HG02852 (cell line): ENCODE results near the gene NUP188.

ENCODE experiments used
- ATAC-seq: cut with Tn5 transposase; IDR thresholded peaks from one replicate; pipeline ENCODE4 v1.9.1; 2021; ENCODE audit warnings: mild to moderate bottlenecking, moderate library complexity; ENCODE audit not compliant: unreplicated experiment

Gene NUP188

GRCh38 chr9:128913048-128913900 lies 34.2 kb upstream of the NUP188 start:
- no peak for ATAC-seq

GRCh38 chr9:128913995-128914772 lies 33.3 kb upstream of the NUP188 start:
- ATAC-seq = no peak

GRCh38 chr9:128916204-128916603 lies 31.3 kb upstream of the NUP188 start:
- no peak for ATAC-seq

DNA sequence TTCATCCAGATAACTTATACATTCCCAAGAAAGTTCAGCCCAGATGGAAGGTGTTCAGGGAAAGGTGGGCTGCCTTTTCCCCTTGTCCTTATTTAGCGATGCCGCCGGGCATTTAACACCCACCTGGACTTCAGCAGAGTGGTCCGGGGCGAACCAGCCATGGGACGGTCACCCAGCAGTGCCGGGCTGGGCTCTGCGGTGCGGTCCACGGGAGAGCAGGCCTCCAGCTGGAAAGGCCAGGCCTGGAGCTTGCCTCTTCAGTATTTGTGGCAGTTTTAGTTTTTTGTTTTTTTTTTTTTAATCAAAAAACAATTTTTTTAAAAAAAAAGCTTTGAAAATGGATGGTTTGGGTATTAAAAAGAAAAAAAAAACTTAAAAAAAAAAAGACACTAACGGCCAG lies 30.8 kb upstream of the NUP188 start:
- ATAC-seq = no peak

DNA sequence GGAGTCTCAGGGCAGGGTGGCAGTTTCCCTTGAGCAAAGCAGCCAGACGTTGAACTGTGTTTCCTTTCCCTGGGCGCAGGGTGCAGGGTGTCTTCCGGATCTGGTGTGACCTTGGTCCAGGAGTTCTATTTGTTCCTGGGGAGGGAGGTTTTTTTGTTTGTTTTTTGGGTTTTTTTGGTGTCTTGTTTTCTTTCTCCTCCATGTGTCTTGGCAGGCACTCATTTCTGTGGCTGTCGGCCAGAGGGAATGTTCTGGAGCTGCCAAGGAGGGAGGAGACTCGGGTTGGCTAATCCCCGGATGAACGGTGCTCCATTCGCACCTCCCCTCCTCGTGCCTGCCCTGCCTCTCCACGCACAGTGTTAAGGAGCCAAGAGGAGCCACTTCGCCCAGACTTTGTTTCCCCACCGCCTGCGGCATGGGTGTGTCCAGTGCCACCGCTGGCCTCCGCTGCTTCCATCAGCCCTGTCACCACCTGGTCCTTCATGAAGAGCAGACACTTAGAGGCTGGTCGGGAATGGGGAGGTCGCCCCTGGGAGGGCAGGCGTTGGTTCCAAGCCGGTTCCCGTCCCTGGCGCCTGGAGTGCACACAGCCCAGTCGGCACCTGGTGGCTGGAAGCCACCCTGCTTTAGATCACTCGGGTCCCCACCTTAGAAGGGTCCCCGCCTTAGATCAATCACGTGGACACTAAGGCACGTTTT lies 30.2 kb upstream of the NUP188 start:
- ATAC-seq = no peak

- no peak for ATAC-seq
Measured at GRCh38 chr9:128918921-128919320, 28.6 kb upstream of the NUP188 start.

DNA sequence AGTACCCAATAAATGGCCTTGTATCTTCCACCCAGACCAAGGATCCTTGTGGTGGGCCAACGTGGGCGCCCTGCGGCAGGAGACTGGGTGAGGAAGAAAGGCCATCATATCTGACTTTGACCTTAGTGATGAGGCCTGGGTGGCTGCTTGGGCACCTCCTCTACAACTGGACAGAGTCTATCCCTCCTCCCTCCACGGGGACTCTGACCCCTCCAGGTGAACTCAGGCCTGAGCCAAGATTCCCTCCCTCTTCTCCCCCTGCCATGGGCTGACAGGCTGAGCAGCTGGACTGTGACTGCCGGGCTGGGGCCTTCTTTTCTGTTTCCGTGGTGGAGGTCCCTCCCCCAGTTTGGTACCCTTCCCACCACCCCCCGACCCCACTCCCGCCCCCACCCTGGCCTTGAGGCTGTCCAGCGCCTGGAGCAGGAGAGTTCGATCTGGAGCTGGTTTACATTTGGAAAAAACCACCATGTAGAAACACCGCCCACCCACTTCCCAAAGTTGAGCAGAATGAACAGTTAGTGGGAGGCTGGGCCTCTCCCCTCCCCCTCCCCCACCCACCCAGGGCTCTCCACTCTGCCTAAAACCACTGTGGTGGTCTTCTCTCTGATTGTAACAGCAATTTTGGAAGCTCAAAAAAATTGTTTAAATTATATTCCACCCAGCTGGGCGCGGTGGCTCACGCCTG lies 28.0 kb upstream of the NUP188 start:
- no peak for ATAC-seq

DNA sequence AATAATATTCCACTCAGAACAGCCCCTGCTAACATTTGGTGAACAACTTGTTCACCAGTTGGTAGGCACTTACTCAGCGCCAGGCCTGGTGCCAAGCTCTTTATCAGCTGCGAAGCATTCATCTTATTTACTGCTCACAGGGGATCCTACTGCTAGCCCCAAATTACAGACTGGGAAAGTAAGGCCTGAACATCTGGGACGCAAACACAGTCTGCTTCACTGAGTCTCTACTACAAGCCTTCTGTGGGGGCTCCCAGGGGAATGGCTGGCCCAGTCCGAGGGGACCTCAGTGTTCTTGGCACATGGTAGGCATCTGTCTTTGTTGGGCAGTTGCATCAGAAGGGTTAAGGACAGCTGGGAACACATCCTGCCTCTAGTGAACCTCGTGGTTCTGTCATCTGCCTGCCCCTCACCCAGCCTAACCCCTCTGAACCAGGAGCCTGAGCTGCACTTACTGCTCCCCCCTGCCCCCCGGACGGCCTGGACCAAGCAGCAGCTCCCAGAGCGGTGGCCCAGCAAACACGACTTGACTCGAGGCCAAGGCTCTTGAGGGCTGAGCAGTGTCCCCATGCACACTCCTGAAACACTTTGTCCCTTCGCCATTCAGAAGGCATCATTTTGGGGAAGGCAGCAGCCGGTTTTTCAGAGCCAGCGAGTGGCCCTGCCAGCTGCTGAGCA lies 27.0 kb upstream of the NUP188 start, which contains the start of gene PHYHD1:
PHYHD1 (plus strand) TSS at position 602 of the 678 bp plus-strand sequence. CDS start 1,342 bp downstream, outside the sequence.
- no peak for ATAC-seq

DNA sequence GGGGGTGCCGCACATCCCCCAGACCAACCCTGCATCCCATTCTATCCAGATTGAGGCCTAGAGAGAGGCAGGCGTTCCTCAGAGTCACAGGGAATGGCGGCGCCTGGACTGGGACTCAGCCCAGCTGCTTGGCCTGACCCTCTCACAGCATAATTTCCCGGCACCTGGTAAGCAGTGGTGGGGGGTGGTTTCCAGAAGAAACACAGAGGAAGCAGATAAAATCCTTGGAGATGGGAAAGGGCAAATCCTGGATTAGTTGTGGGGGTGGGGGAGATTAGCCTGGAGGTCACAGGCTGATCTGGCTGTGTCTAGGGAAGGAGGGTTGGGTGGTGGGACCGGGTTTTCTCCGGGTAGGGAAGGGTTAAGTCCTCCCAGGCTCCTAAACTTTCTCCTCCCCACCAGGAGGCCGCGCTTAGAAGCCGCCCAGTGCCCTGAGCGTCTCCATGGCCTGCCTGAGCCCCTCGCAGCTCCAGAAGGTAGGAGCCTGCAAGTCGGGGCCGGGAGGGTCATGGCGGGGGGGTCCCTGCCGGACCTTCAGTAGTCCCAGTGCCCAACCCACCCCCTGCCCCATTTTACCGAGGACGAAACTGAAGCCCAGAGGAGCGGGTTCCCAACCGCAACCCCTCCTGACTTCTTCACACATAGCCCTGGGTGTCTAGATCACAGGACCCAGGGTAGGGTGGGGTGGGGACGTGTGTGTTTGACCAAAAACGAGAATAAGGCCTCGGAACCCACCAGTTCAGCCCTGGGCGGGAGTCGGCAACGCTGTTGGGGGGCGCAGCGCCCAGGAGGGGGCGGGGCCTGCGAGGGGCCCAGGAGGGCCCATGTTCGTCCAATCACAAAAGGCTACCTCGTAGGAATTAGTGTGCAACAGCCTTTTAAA lies 25.4 kb upstream of the NUP188 start:
- ATAC-seq = no peak

- ATAC-seq = no peak
Measured at GRCh38 chr9:128923493-128923883, 24.0 kb upstream of the NUP188 start.

GRCh38 chr9:128927731-128928411 lies 19.6 kb upstream of the NUP188 start:
- ATAC-seq = no peak

GRCh38 chr9:128928624-128929023 lies 18.9 kb upstream of the NUP188 start:
- no peak for ATAC-seq

GRCh38 chr9:128929560-128929959 lies 17.9 kb upstream of the NUP188 start:
- no peak for ATAC-seq

- no peak for ATAC-seq
Measured at GRCh38 chr9:128933731-128934130, 13.8 kb upstream of the NUP188 start.

DNA sequence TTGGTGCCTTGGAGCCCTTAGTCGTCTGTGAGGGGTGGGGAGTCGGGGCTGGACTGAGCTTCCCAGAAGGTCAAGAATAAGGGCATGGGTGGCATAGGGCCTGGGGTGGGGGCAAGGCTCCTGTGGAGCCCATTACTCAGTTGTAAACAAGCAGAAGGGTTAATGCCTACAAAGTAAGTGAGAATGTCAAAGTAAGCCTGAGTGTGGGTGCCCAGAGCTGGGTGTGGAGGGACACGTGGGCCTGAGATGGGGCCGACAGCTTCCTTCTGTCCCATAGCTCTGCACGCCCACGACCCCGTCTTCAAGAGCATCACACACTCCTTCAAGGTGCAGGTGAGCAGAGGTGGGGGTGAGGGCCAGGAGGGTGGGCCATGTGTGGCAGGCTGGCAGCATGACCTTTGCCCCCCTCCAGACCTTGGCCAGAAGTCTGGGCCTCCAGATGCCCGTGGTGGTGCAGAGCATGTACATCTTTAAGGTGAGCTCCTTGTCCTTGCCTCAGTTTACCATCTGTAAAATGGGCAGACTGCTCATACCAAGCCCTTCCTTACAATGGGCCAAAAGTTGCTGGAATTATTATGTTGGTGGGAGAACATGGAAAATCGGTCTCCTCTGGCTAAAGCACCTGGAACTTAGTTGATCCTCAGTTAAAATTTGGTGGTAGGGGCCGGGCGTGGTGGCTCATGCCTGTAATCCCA lies 11.2 kb upstream of the NUP188 start:
- ATAC-seq = no peak

DNA sequence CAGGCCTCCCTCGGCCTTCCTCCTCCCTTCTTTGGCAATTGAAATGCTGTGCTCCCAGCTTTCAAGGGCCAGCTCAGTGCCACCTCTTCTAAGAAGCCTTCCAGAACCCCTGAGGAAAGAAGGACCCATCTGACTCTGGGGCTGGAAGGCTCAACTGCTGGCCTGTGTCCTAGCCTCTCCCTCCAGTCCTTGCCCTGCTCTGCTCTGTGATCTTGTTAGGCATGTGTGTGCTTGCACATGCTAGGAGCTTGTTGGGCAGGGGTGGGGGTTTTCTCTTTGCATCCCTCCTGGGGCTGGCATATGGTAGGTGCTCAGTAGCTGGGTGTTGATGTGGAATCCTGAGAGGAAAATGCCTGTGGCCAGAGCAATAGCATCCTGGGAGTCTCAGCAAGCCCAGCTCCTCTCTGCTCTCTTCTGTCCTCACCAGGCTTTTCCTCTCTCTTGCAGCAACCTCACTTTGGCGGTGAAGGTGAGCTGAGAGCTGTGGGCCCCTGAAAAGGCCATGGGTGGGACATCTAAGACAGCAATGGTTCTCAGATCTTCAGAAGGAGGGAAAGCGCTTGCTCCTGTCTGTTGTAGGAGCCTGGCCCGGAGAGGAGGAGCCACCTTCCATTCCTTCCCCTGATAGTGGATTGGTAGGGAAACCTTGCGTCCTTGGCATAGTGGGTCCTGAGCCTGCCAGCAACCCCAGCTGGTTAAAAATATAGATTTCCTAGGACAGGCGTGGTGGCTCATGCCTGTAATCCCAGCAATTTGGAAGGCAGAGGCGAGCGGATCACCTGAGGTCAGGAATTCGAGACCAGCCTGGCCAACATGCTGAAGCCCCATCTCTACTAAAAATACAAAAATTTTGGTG lies 10.0 kb upstream of the NUP188 start:
- no peak for ATAC-seq

- ATAC-seq = no peak
Measured at GRCh38 chr9:128940271-128940921, 7.1 kb upstream of the NUP188 start.
